Measurements from ENCODE around the gene USP20.
A peak's percentile ranks its signal among the peaks of the same experiment; 100 is the strongest.
"Not testable (repeated sequence)": the region's sequence is repeated elsewhere in the genome, so short reads cannot be mapped to it uniquely, and the experiment has no call there.

The USP20 gene

DNA sequence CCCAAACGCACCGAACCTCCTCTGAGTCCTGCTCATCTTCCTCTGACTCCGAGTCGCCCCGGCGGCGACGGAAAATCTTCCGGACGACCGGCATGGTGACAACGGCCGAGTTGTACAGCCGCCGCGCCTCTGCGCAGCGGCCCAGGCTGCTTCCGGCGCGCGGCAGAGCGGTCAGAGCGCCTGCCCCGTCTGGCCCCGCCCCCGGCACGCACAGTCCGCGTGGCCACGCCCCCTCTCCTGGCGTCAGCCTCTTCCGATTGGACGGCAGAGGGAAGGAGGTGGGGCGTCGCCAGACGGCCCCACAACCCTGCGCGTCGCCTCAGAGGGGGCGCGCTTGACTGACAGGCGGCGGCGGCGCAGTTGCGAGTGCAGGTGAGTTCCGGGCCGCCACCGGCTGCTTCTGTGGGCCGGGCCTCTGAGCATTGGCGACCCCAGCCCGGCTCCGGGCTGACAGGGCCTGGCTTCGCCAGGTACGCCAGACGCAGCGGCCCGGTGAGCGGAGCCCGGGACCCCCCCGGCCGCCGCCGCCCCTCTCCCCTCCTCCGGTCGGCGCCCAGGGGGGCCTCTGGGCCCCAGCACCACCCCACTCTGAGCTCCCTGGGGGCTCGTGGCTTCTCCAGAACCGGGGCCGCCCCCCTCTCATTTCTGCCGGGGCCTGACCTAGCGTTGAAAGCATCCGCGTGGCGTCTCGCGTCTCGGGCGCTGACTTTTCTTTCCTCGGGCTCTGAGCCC lies at the start of gene USP20, which contains the start of gene C9orf78:
Gene USP20, plus strand, starts transcription at position 331 of the 732 bp plus-strand sequence. CDS start 17,098 bp downstream, outside the sequence.
Gene C9orf78, minus strand, starts transcription at position 148 of the 732 bp plus-strand sequence. Its CDS starts 54 bp downstream, at position 94.
- DNase-seq (ENCODE audit: low read depth) = peak; percentile 94

DNA sequence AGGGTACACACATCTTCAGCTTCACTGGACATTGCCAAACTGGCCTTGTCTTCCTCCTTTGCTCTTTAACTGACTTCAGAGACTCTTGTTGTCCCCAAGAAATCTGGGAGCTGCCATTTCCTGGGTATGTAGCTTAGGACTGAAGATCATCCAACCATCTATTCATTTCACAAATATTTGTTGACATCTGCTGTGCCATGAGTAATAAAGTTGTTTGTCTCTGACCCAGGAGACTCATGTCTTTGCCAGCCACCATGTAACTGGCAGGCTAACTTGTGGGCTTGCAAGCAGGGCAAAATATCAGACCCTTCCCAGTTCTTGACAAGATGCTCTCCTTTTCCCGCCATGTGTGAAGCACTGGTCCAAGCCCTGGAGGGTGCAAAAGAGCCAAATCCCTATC lies 49.4 kb upstream of the USP20 start:
- no peak for DNase-seq (ENCODE audit: low read depth)

DNA sequence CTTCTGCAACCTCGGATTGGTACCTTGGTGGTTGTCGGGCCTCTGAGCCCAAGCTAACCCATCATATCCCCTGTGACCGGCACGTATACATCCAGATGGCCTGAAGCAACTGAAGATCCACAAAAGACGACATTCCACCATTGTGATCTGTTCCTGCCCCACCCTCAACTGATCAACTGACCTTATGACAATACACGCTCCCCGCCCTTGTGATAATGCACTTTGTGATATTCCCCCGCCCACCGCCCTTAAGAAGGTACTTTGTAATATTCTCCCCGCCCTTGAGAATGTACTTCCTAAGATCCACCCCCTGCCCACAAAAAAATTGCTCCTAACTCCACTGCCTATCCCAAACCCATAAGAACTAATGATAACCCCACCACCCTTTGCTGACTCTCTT lies 48.8 kb upstream of the USP20 start:
- no peak for DNase-seq (ENCODE audit: low read depth)

DNA sequence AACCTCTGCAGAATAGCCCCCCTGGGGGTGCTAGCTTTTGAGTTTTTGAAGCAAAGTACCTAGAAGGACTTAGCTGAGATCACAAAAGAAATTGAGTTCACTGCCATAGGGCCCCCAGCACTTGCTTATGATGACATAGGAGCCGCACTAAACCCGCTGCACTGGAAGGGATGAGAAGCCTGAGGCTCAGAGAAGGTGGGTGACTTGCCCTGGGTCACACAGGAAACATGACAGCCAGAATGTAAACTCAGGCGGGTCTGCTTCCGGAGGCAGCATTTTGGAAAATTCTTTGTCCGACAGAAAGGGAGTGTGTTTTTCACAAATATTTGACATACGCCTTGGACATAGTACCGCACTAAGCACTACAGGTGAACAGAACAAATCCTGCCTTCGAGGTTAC lies 40.7 kb upstream of the USP20 start:
- no peak for DNase-seq (ENCODE audit: low read depth)

DNA sequence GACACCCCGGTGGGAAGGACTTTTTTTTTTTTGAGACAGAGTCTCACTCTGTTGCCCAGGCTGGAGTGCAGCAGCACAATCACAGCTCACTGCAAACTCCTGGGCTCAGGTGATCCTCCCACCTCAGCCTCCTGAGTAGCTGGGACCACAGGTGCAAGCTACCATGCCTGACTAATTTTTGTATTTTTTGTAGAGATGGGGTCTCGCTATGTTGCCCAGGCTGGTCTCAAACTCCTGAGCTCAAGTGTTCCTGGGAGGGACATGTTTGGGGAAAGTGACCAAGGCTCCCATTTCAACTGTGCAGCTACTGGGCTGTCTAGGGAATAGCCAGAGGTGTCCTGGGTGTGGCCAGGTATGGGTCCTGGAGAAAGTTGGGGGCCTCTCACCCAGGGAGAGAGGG lies 39.2 kb upstream of the USP20 start:
- DNase-seq (ENCODE audit: low read depth) = not testable (repeated sequence)

DNA sequence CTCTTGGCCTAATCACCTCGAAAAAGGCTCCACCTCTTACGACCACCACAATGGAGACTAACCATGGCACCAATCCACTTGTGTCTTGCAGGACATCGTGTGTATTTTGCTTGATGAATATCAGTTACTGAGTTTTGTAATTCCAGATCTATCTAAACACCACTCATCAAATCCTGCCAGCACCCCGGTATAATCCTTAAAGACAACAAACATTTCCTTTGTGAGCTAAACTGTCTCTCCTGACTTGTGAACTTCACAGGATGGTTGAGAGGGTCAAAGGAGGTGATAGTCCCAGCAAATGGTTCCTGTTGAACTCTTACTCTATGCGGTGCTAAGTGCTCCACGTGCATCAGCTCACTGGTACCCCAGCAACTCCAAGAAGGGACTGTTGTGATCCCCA lies 36.3 kb upstream of the USP20 start:
- no peak for DNase-seq (ENCODE audit: low read depth)

DNA sequence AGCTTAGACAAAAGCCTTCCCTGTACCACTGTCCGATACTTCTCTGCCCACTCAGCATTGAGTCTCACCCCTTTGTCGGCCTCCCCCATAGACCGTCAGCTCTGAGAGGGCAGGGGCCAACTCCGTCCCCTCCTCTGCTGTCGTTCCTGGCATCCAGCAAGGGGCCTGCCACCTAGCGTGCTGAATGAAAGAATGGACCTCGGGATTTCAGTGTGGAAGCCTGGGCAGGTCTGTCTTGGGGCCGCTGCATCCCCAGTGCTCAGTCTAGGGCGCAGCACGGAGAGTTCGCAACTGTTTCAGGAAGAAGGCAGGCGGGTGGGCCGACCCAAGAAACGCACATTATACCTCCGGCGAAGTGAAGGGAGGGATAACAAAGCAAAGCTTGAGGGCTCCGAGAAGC lies 33.8 kb upstream of the USP20 start:
- DNase-seq (ENCODE audit: low read depth) = no peak

DNA sequence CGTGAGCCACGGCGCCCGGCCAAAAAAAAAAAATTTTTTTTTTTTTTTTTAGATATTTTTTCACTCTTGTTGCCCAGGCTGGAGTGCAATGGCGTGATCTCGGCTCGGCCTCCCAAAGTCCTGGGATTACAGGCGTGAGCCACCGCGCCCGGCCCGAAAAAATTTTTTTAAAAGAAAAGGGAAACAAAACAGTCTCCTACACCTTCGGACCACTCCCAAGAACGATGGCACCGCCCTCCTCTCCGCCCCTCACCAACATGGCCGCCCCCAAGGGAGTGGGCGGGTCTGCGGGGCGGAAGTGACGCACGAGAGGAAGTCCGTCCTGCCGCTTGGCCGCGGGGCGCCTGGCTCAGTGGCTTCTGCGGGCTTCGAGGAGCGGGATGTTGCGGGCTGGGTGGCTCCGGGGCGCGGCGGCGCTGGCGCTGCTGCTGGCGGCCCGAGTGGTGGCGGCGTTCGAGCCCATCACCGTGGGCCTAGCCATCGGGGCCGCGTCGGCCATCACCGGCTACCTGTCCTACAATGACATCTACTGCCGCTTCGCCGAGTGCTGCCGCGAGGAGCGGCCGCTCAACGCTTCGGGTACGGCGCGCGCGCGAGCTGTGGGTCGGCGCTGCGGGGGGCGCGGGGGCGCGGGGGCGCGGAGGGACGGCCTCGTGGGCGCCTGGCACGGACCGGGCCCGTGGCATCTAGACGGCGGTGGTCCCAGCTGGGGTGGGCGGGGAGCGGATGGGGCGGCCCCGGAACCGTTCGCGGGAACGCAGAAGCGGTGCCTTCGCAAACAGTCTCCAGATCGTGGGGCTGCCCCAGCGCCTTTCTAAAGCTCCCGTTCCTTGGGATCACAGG lies 32.2 kb upstream of the USP20 start, which contains the start of gene TOR1B:
Gene TOR1B, plus strand, starts transcription at position 352 of the 843 bp plus-strand sequence. Its CDS starts 29 bp downstream, at position 381.
- DNase-seq (ENCODE audit: low read depth) = peak; percentile 88

DNA sequence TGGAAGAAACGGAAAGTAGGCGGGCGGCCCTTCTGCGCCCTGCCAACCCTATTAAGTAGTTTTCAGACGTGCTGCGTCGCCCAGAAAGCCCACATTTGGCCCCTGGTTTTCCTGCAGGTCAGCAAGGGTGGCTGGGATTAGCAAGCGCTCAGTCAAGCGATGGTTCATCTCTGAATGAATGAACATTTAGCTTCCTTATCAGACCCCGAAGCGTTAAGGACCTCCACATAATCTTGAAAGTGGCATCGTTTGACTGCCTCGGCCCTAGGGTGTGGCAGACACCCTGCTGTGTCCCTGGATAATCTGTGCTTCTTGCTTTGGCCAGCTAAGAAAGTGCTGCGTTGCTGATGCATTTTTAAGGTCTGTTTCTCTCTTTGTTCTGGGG lies 31.6 kb upstream of the USP20 start:
- DNase-seq (ENCODE audit: low read depth) = no peak

DNA sequence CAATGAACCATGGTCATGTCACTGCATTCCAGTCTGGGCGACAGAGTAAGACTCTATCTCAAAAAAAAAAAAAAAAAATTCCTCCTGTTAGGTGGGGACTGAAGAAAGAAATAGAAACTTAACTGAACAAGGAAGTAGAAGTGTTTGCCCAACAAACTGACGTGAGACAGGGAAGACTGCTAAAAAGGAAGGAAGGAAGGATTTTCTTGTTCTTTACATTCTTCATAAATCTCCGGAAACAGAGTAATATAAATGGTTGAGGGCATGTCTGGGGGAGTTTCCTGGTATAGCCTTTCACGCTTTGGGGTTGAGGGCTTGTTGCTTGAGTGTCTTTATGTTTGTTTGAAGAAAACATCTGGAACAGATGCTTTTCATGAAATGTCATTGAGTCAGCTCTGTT lies 29.2 kb upstream of the USP20 start:
- DNase-seq (ENCODE audit: low read depth) = no peak

DNA sequence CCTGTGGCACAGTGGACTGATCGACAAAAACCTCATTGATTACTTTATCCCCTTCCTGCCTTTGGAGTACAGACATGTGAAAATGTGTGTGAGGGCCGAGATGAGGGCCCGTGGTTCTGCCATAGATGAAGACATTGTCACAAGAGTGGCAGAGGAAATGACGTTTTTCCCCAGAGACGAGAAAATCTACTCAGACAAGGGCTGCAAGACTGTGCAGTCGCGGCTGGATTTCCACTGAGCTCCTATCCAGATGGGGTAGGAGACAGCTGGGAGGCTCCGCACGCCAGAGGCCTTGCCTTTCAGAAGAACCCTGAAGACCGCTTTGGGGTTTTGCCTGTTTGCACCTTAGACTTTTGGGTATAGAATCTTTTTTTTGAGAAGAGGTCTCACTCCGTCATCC lies 25.9 kb upstream of the USP20 start:
- DNase-seq (ENCODE audit: low read depth) = no peak

DNA sequence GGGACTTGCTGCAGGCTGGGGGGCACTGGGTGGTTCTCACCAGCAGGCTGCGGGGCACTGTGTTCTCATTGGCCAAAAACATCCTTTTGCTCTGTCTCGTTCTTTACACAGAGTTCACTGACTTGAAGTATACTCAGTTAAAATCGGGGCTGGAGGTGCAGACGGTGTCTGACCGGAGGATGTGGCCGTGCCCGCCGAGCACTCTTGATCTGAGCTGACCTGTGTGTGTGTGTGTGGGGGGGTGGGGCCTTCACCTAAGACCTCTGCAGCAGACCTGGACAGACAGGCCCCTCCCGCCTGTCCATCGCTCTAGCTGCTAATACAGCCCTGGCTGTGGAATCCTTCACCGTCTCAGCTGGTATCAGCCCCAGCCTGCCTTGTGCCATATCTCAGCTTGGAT lies 25.1 kb upstream of the USP20 start:
- no peak for DNase-seq (ENCODE audit: low read depth)

DNA sequence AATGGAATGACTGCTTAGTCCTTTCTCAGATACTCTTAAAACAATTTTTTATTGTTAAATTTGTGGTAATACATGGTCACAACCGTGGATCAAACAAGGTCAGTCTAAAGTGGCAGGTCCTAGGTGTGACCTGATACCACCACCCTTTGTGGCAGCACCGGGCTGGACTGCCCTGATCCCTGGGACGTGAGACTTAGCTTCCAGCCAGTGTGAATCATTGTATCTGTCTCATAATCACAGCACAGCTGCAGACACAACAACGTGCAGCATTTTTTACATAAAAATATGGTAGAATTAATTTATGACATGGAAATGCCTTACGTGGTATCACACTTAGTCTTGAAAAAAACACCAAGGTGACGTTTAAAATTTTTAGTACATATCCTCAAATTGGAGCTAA lies 24.5 kb upstream of the USP20 start:
- no peak for DNase-seq (ENCODE audit: low read depth)

DNA sequence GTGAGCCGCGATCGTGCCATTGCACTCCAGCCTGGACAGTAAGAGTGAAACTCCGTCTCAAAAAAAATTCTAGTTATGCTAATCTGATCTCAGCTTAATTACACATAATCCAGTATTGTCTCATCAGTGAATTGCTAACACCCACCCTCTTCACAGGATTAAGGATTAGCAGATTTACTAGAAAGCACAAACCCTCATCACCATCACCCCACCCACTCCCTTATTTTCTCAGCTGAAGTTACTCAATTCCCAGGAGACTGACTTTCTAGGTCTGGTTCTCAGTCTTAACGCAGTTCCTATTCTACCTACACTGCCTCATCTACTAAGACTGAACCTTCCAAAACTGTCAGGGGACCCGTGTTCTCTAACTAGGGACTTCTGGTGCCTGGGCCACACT lies 23.3 kb upstream of the USP20 start:
- DNase-seq (ENCODE audit: low read depth) = no peak

DNA sequence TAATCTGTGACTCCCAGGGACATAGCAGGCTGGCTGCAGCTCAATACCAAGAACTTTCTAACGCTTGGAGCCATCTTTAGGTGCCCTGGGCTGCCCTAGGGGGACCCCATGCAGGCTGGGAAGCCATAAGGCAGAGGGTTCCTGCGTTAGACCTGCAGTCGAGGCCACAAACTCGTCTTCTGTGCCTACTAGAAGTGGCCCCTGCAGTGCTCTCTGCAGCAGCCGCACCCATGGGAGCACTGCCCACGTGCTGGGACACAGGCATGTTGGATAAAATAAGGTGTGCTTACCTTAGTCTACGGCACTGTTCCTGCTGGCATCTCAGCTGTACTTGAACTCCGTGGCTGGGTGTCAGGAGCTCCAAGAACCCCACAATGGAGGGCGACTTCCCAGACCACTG lies 22.9 kb upstream of the USP20 start:
- DNase-seq (ENCODE audit: low read depth) = no peak

DNA sequence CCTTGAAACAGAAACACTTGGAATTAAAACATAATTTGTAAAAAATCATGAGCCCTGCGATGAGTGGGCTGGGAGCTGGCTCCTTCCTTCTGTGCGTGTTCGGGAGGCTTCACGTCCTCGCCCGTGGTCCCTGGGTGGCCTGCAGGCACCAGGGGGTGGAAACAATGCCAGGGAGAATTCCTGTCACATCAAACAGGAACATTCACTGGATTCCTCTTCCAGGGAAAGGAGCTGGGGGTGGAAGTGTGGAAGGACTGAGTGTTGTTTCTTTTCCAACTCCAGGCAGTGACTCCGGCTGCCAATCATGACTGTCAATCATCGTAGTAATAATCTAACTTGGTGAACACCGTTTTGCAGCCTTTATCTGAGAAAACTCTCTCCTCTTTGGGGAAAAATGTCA lies 21.6 kb upstream of the USP20 start:
- DNase-seq (ENCODE audit: low read depth) = no peak

DNA sequence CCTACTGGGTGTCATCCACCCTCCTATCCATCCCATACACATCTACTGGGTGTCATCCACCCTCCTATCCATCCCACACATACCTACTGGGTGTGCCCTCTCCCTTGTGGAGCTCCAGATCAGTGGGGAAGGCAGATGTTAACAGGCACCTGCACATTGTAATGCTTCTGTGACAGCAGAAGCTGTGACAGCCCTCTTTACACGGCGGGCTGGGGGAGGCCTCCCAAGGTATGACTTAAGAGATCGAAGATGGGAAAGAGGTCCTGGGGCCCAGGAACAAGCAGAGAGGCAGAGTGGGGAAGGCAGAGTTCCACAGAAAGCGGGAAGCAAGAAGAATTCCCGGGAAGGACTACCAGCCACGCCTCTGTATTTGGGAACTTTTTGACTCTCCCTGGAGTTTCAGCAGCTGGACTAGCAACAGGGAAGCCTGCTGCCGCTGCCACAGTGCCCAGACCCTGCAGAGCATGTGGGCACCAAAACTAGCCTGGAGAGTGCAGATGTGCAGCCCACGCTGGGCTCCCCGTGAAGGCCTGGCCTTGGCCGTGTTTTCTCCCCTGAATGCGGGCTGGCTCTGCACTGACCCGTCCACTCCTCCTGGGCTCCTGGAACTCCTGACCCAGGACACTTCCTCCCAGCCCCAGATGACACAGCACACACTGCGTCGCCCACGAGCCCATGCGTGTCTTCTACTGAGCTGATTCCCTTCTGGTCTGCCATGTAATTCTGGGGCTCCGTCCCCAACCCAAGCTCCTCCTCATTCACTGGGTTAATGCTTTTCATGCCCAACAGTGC lies 20.6 kb upstream of the USP20 start:
- no peak for DNase-seq (ENCODE audit: low read depth)

DNA sequence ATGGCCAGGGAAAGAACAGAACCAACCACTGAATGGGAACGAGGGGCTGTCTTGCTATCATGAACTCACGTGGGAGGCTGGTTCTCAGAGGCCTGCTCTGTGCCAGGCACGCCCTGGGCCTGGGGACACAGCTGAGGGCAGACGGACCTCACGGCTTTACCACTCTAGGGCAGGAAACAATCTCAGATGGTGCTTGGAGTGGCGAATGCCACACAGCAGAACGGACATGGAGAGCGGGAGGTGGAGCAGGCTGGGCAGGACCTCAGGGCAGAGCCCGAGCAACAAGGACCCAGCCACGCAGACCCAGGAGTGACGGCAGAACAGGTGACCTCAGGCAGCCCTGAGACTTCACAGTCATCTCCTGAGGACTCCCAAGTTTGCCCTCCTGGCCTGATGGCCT lies 20.0 kb upstream of the USP20 start:
- DNase-seq (ENCODE audit: low read depth) = no peak

DNA sequence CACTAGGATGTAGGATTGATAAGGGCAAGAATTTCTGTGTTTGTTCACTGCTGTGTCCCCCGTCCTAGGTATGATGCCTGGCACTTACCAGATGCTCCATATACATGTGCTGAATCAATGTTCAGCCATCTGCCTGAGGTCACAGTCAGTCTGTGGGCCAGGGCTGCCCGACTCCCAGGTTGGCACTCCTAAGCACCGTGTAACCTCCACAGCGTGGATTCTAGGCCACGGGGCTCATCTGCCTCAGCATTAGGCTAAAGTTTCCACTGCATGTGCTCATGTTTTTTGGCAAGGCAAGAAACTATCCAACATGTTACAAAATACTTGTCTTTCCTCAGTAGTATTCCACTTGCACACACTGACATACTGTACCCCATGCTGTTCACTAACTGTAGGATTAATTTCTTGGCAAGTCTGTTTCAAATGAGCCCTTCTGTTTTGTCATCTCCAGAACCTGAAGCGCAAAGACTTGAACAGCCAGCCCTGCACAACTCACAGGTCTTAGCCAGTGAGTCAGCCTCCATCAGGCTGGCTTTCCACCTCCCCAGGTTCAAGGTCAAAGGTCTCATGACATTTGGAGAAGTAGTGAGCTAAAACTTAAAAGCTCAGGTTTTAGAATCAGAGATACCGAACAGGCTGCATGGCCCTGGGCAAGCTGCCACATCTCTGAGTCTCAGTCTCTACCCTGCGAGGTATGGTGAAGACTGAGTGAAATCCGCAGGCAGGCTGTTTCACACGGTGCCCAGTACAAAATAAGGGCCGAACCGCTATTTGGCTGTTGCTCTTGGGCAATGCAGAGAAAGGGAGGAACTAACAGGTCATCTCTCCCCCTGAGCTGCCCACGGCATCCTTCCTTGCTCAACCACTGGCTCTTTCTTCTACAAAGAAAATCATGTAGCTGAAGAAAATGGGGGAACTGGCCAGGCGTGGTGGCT lies 18.5 kb upstream of the USP20 start:
- no peak for DNase-seq (ENCODE audit: low read depth)

DNA sequence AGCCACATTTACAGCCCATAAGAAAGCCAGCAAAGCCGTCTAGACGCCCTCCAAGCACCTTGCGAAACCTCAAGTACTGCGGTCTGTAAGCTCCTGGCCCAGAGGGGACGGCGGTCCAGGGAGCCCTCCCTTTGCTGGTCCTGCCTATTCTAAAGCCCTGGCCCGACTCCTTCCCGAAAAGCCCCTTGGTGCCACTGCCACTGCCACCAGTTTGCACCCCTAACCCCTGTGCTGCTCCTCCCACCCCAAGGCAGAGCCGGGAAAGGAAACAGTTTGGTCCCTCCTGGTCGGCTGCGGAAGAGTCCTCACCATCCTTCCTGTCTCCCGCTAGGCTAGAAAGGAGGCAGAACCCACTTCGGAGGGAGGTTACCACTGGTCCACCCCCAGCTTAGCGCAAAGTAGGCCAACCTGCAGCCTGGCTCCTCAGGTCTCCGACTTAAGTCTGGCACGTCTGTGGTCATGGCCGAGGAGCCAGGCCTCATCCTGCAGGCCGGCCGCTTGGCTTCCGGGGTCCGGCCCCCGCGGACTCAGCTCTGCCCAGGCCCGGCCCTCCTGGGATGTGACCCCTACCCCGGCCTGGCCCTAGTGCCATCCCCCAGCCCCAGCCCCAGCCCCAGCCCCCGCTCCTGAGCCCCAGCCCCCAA lies 12.2 kb upstream of the USP20 start:
- no peak for DNase-seq (ENCODE audit: low read depth)

DNA sequence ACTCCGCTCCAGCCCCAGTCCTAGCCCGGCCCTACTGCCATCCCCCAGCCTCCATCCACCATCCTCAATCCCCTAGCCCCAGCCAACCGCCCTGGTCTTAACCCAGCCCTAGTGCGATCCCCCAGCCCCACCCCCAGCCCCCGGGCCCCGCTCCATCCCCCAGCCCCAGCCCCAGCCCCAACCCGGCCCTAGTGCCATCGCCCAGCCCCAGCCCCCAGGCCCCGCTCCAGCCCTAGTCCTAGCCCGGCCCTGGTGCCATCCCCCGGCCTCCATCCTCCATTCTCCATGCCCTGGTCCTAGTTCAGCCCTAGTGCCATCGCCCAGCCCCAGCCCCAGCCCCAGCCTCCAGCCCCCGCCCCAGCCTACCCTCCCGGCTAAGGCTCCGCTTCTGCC lies 11.7 kb upstream of the USP20 start:
- no peak for DNase-seq (ENCODE audit: low read depth)
